ENCODE results near the gene MRRF.

Gene MRRF

DNA sequence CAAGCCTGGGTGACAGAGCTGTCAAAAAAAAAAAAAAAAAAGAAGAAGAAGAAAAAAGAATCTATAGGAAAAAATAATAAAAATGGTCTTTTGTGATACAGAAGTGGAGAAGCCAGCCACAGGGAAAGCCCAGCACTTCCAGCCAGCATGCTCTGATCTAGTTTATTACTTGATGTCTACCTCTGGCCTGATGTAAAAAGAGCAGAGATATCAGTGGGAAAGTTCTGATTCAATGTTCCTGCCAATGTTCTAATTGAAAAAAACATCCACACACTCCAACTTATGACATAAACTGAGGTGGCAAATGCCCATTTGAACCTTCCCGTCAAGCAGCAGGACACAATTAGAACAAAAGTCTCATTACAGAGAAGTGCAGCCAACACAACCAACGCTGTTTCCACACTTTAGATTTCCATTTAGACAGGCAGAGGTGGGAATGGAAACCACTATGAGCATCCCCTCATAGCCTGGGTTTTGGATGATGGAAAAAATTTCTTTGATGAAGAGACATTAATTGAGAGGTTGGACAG, 5.7 kb upstream of the MRRF start:
- no peak for TF ChIP-seq CTCF (IDR thresholded peaks at IDR 0.05; ENCODE audit: low read length, missing control alignments)
- H3K4me3 ChIP-seq (replicated peaks; ENCODE audit: low read depth, low read length): no peak overlapping the region
- no peak for DNase-seq (ENCODE audit: low read depth)

DNA sequence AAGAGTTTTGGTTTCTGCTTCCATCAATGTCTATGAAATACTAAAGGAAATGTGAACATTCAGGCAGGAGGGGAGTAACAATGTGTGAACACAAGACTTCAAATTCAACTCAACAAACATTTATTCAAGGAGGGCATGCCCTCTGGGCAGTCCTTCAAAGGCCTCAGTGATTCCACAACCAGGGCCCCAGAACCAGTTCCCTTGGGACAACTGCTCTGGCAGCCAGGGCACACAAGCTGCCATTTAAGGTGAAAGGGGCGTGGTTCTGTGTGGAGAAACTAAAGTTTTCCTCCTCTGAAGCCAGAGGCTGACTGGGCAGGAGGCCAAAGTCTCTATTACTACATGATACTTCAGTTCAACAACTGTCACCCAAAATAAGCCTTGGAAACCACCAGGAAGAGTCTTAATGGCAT, 3.2 kb upstream of the MRRF start:
- DNase-seq (ENCODE audit: low read depth): peak; percentile 74
- no peak overlapping the region for H3K4me3 ChIP-seq (replicated peaks; ENCODE audit: low read depth, low read length)
- no peak for TF ChIP-seq CTCF (IDR thresholded peaks at IDR 0.05; ENCODE audit: low read length, missing control alignments)

GRCh38 chr9:122262073-122262472, 2.6 kb upstream of the MRRF start:
- no peak for TF ChIP-seq CTCF (IDR thresholded peaks at IDR 0.05; ENCODE audit: low read length, missing control alignments)
- no peak overlapping the region for H3K4me3 ChIP-seq (replicated peaks; ENCODE audit: low read depth, low read length)
- no peak for DNase-seq (ENCODE audit: low read depth)

DNA sequence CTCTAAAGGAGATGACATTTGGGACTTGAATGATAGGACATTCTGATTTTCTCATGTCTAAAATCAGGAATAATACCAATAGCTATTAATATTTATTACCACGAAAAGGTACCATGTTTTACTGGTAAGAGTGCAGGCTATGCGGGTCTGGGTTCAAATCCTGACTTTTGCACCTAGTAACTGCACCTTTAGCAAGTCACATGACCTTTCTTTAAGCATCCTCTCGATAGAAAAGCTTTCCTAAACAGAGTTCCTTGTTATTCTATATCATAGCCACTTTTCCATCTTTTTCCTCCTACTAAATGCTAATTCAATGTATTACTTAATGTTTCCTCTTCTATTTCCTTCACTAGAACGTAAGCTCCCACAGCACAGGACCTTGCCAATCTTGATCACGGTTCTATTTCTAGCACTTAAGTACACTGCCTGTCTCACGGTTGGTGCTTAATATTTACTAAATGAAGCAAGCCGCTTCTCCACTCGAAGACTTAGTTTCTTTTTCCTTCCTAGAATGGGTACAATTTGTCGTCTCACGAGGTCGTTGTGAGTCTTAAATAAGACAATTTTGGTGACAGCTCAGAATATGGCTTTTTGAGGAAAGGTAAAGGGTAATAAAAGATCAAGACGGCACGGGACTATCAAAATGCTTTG, 858 bp upstream of the MRRF start:
- no peak for TF ChIP-seq CTCF (IDR thresholded peaks at IDR 0.05; ENCODE audit: low read length, missing control alignments)
- DNase-seq (ENCODE audit: low read depth): peak; percentile 25
- peak overlapping the region; percentile 83 for H3K4me3 ChIP-seq (replicated peaks; ENCODE audit: low read depth, low read length)

DNA sequence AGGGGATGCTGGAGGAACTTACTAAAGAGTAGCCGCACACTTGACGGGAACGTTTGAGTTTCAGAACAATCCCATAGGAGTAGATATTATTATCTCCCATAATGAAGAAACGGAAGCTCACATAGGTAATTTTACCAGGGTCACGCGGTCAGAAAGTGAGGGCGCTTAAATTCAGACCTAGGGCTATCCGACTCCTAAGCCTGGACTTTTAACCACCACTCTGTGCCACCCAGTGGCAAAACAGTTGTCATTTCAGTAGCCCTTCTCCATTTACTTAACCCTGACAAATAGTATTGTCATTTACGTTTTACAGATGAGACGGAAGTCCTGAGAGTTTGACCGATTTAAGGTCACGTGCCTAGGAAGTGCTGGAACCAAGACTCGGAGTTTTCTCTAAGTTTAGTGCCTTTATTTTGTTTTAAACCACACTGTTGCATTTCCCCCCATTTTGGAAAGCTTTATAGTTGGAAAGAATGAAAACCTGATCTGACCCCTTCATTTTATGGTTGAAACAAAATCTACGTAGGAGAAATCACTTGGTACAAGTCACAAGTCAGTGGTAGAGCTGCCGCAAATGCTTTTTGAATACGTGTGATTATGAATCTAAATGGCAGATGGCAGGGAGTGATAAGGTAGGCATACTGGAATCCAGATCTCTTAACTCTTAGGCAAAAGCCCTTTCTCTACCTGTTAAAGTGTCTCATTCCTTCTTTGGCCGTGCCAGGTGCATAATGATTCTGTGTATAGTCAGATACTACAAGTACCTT, 650 bp downstream of the MRRF start:
- TF ChIP-seq CTCF (IDR thresholded peaks at IDR 0.05; ENCODE audit: low read length, missing control alignments): no peak
- peak overlapping the region; percentile 83 for H3K4me3 ChIP-seq (replicated peaks; ENCODE audit: low read depth, low read length)
- peak; percentile 20 for DNase-seq (ENCODE audit: low read depth)

DNA sequence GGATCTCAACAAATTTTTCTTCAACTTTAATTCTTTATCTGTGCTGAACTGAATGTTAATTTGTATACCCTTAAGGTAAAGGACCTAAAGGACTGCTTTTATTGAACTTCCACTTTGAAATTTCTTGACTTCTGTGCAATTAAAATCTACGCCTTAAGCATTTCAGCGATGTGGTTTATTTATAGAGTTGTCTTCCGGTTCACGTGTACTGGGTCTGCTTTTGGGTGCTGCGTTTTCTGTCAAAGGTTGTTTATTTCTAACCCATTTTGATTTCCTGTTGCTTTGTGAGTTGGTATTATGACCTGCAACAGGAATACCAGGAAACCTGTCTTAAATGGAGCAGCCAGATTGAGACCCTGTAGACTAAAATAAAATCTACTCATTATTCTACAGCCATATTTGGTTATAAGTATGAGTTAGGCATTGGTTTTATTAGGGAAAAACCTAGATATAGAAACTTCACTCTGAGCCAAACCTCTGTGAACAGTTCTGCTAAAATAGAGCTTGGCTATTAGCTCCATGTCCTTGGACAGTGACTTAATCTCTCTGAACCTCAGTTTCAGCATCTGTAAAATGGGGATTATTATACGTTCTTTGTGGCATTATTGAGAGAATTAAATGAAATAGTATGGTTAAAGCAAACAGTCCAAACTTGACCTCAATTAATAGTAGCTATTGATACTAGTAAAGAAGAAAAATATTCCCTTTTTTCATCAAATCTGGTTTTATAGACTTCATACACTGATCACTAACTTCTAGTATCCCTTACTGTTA, 3.5 kb downstream of the MRRF start:
- H3K4me3 ChIP-seq (replicated peaks; ENCODE audit: low read depth, low read length): no peak overlapping the region
- no peak for TF ChIP-seq CTCF (IDR thresholded peaks at IDR 0.05; ENCODE audit: low read length, missing control alignments)
- DNase-seq (ENCODE audit: low read depth): no peak
